T-helper 9 cell (primary cell): ENCODE measurements around the gene TSNAX.
A peak's percentile ranks its signal among the peaks of the same experiment; 100 is the strongest.
"Not testable (repeated sequence)": the region's sequence is repeated elsewhere in the genome, so short reads cannot be mapped to it uniquely, and the experiment has no call there.

Experiments used
- DNase-seq: peaks from one replicate; pipeline ENCODE4 v3.0.0-alpha.2; 2020
- total RNA-seq, 2 donors: gene quantifications; one replicate each; lab custom pipeline; 2026; lab: John Stamatoyannopoulos, UW

TSNAX gene, protein sequence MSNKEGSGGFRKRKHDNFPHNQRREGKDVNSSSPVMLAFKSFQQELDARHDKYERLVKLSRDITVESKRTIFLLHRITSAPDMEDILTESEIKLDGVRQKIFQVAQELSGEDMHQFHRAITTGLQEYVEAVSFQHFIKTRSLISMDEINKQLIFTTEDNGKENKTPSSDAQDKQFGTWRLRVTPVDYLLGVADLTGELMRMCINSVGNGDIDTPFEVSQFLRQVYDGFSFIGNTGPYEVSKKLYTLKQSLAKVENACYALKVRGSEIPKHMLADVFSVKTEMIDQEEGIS
- 19.5 to 32.5 reads per million in 2 donors for total RNA-seq

DNA sequence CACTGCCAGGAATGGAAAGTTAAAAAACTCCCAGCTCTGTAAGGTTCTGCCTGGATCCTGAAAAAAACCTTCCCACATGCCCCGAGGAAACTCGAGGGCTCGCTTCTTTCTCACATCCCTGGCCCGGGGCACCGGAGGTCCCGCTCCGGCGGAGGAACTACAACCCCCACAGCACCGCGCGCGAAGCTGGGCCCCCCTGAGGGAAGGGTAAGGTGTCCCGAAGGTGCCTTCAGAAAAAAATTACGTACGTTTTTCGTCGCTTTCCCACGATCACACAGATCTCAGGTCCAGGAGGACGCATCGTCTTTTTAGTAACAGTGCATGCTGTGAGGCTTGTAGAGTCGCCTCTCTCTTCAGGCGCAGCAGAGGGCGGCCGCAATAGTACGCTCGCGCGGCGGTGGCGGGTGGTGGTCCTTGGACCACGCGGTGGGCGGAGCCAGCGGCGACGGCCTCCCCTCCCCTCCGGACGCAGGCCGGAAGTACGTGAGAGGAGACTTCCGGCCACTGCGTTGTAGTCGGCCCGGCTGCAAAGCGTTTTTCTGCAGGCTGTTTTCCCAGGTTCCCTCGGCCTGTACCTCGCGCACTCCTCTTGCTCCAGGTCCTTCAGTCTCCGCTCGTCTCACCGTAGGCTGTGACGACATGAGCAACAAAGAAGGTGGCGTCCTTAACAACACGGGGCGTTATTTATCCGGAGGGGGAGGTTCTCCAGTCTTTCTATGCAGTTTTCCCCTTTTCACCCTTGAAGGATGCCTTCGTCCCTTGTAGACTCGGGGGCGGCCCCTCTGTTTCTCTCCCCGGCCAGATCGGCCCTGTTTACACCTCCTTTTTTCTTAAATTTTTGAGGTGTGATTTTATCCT is at the start of gene TSNAX:
TSNAX (plus strand) TSS at position 498 of the 858 bp plus-strand sequence; CDS start at position 640, 142 bp downstream.
- DNase-seq, result peak; percentile 81

DNA sequence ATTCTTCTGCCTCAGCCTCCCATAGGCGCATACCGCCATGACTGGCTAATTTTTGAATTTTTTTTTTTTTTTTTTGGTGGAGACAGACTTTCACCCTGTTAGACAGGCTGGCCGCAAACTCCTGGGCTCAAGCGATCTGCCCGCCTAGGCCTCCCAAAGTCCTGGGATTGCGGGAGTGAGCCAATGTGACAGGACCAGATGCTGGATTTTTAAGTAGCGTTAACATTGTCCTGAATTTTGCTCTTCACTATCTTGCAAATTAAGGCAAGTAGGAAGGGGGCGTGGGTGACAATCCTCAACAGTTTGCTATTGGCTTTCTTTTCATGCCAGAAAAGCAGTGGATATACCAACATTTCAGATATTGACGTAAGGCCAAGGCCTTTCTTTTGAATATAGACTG is 49.7 kb upstream of the TSNAX start:
- DNase-seq, result no peak

- no peak for DNase-seq
These were observed 48.5 kb upstream of the TSNAX start for GRCh38 chr1:231480008-231480407.

DNA sequence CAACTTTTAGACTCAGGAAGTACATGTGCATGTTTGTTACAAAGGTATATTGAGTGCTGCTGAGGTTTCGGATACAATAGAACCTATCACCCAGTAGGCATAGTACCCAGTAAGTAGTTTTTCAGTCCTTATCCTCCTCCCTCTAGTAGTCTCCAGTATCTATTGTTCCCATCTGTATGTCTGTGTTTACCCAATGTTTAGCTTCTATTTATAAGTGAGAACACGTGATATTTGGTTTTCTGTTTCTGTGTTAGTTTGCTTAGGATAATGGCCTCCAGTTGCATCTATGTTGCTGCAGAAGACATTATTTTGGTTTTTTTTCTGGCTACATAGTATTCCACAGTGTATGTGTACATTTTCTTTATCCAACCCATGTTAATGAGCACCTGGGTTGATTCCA is 47.2 kb upstream of the TSNAX start:
- no peak for DNase-seq

- no peak for DNase-seq
These were observed 43.3 kb upstream of the TSNAX start for GRCh38 chr1:231485029-231485784.

DNA sequence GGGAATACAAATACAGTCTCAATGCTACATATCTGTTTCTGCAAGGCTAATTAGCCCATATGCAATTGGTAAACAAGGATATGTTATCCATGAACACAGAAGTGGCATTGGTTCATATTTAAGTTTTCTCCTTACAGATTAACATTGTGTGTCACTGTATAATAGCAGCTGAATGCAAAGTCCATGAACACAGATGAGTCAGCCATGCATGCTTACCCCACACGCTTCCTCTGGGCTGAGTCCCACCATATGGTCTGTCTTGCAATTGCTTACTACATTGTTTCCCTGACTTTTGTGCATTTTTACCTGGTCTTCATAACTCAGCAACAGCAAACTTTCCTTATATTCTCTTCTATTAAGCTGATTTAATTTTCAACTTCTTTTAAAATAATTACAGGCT is 41.5 kb upstream of the TSNAX start:
- no peak for DNase-seq

- no peak for DNase-seq
These were observed 40.6 kb upstream of the TSNAX start for GRCh38 chr1:231487910-231488309.

- no peak for DNase-seq
These were observed 34.9 kb upstream of the TSNAX start for GRCh38 chr1:231493421-231494185.

GRCh38 chr1:231494439-231495110 is 33.9 kb upstream of the TSNAX start:
- DNase-seq, result no peak

DNA sequence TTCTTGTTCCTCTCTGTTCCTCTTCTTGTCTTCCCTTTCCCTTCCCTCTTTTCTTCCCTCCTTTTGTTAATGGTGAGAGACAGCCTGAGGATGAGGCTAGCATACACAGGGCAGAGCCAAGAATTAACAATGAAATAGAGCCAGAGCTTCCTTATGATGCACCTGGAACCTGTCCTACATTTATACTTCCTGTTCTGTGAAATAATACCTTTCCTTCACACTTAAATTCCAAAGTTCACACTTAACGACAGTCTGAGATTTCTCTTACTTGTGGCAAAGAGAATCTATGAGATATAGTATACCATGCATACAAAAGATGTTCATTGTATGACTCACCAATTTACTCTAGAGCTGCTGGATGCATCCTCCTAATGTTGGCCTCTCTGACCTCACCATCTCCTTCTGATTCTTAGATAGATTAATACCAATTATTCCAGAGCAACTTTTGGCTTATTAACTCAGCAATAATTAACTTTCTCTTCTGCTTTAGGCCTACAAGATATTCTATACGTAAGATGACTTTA is 30.8 kb upstream of the TSNAX start:
- no peak for DNase-seq

- no peak for DNase-seq
These were observed 29.2 kb upstream of the TSNAX start for GRCh38 chr1:231499148-231499763.

DNA sequence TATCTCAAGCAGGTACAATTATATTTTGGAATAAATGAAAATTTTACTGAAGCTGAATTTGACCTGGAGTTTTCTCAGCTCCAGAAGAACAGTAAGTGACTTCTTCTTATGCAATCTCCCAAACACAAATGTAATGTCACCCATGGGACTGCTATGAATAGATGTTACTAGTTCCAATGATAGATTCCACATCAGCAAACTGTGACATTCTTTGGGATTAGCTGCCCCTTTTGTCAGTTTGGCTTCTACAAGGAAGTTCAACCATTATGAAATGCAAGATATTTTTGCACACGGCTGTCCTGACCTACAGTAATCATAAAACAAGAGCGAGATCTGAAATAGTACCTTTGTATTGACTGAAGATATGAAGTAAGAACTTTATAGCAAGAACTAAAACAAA is 27.8 kb upstream of the TSNAX start:
- DNase-seq, result no peak

- not testable (repeated sequence) for DNase-seq
These were observed 25.3 kb upstream of the TSNAX start for GRCh38 chr1:231503168-231503567.

- DNase-seq, result no peak
These were observed 20.8 kb upstream of the TSNAX start for GRCh38 chr1:231507476-231508355.

DNA sequence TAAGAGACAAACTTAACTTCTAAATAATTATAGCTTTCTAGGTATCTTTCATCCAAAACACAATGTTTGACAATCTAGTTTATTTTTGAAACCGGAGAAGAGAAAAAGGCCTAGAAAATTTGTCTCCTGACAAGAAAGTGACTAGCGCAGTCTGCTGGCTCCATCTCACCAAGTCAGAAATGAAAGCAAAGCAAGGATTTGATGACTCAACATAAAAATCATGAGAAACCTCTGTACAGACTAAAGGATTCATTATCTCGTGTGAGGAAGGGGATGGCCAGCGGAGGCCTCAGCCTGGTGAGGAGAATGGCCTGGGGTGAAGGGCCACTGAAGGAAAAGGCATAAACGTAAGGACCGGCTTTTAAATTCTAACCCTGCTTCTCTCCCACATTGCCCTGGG is 20.0 kb upstream of the TSNAX start:
- no peak for DNase-seq

- DNase-seq, result no peak
These were observed 19.5 kb upstream of the TSNAX start for GRCh38 chr1:231508941-231509340.

- DNase-seq, result no peak
These were observed 16.2 kb upstream of the TSNAX start for GRCh38 chr1:231512147-231512698.

GRCh38 chr1:231515748-231516147 is 12.7 kb upstream of the TSNAX start:
- DNase-seq, result no peak

DNA sequence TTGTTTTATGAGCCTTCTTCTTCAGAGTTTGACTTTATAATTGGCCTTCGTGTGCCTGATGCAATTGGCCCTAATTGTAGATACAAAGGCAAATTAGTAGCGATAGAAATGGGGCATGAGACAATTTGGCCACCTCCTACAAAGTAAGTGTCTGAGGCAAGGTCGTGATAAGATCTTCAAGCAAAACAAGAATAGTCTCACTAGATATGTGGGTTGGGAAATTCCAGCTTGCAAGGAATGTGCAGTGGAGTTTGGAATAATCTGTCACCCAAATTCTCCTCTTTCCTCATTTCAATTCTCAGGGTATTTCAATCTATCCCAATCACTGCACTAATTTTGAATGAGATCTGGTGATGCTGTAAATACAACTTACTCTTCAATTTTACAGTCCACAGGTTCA is 11.4 kb upstream of the TSNAX start:
- no peak for DNase-seq
